Measurements from ENCODE around the gene FMNL1. TPM values are rescaled to one million over a fixed set of nuclear protein-coding genes. Genes with fewer than 3 reads are reported as not detected.
"Not testable (repeated sequence)": the region's sequence is repeated elsewhere in the genome, so short reads cannot be mapped to it uniquely, and the experiment has no call there.

Gene FMNL1
- total RNA-seq, 1 experiment from 2014 or later = 36.6 TPM

- no peak for DNase-seq (ENCODE audit: extremely low read depth, low read depth)
Measured at GRCh38 chr17:45234641-45235415, 13.1 kb downstream of the FMNL1 start.

- no peak for DNase-seq (ENCODE audit: extremely low read depth, low read depth)
Measured at GRCh38 chr17:45235416-45236281, 14.0 kb downstream of the FMNL1 start.

GRCh38 chr17:45236282-45236606 lies 14.6 kb downstream of the FMNL1 start:
- no peak for DNase-seq (ENCODE audit: extremely low read depth, low read depth)

GRCh38 chr17:45237686-45238085 lies 16.0 kb downstream of the FMNL1 start:
- no peak for DNase-seq (ENCODE audit: extremely low read depth, low read depth)

GRCh38 chr17:45238155-45238774 lies 16.6 kb downstream of the FMNL1 start:
- no peak for DNase-seq (ENCODE audit: extremely low read depth, low read depth)

GRCh38 chr17:45240905-45241327 lies 19.2 kb downstream of the FMNL1 start:
- no peak for DNase-seq (ENCODE audit: extremely low read depth, low read depth)

- no peak for DNase-seq (ENCODE audit: extremely low read depth, low read depth)
Measured at GRCh38 chr17:45241328-45242028, 19.8 kb downstream of the FMNL1 start.

- no peak for DNase-seq (ENCODE audit: extremely low read depth, low read depth)
Measured at GRCh38 chr17:45242029-45242414, 20.3 kb downstream of the FMNL1 start.

- no peak for DNase-seq (ENCODE audit: extremely low read depth, low read depth)
Measured at GRCh38 chr17:45243750-45244149, 22.1 kb downstream of the FMNL1 start.

- DNase-seq (ENCODE audit: extremely low read depth, low read depth) = no peak
Measured at GRCh38 chr17:45244725-45245656, 23.3 kb downstream of the FMNL1 start.

GRCh38 chr17:45246338-45246737 lies 24.7 kb downstream of the FMNL1 start:
- no peak for DNase-seq (ENCODE audit: extremely low read depth, low read depth)

- DNase-seq (ENCODE audit: extremely low read depth, low read depth) = no peak
Measured at GRCh38 chr17:45246861-45247428, 25.3 kb downstream of the FMNL1 start.

- peak; percentile 95 for DNase-seq (ENCODE audit: extremely low read depth, low read depth)
Measured at GRCh38 chr17:45247429-45248131, 25.9 kb downstream of the FMNL1 start.

GRCh38 chr17:45248132-45248957 lies 26.7 kb downstream of the FMNL1 start:
- DNase-seq (ENCODE audit: extremely low read depth, low read depth) = no peak

GRCh38 chr17:45251931-45252330 lies 30.2 kb downstream of the FMNL1 start:
- no peak for DNase-seq (ENCODE audit: extremely low read depth, low read depth)

- not testable (repeated sequence) for DNase-seq (ENCODE audit: extremely low read depth, low read depth)
Measured at GRCh38 chr17:45253237-45253636, 31.6 kb downstream of the FMNL1 start.

GRCh38 chr17:45253879-45254278 lies 32.2 kb downstream of the FMNL1 start:
- DNase-seq (ENCODE audit: extremely low read depth, low read depth) = no peak

- DNase-seq (ENCODE audit: extremely low read depth, low read depth) = no peak
Measured at GRCh38 chr17:45255358-45255757, 33.7 kb downstream of the FMNL1 start.
